ENCODE data around the gene ADAM15.
A peak's percentile ranks its signal among the peaks of the same experiment; 100 is the strongest.

The ADAM15 gene

DNA sequence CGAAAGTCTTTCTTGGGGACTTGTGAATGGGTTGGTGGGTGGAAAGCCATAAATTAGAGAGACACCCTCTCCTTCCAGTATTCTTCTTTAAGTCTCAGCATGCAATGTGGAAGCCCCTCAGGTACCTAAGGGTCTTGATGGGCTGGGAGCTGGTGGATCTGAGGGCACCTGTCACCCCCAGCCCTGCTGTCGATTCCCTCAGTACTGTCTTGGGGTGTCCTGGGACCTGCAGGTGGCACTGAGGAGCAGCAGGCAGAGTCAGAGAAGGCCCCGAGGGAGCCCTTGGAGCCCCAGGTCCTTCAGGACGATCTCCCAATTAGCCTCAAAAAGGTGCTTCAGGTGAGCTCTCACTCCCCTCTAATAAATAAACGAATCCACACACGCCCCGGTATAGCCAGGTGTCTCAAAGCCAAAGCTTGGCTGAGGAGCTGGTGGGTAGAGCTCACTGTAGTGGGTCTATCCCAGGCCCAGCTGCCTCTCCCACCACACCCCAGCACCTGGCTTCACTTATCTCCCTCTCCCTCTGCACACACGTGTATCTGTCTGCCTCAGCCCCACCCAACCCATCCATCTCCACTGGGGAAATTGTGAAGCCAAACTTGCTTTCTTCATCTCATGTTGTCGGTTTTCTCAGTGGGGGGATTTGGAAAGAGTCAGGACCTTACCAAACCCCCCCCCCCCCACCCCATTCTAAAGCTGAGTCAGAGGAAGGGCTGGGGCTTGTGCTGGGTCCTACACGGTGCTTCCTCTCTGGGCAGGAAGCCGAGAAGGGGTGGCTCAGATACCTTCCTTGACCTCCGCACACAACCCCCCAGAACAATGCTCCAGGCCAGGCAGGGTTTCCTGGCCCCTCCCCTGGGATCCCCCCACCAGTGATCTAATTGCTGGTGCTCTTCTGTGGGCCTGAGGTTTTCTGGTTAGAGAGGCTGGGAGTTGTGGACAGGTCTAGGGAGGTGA, 1.6 kb downstream of the ADAM15 start:
- no peak for DNase-seq

DNA sequence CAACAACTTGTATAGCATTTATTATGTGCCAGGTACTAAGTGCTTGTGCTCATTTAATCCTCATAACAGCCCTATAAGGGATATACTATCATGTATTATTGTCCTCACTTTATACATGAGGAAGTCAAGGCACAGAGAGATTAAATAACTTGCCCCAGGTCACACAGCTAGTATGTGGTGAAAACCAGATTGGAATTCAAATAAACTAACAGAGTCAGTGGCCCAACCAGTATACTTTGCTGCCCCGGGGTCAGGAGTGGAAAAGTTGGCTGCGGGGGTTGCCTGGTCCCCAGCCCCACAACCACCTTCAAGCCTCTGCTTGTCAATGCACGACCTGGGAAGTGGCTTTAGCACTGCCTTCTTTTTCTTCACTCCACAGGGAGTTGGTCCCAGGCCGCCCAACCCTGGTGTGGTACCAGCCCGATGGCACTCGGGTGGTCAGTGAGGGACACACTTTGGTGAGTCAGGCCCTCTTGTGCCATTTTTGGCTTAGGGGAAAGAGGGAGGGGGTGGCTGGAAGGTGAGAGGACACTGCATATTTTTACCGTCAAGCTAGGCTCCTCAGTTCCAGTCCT, 2.5 kb downstream of the ADAM15 start:
- DNase-seq: no peak

DNA sequence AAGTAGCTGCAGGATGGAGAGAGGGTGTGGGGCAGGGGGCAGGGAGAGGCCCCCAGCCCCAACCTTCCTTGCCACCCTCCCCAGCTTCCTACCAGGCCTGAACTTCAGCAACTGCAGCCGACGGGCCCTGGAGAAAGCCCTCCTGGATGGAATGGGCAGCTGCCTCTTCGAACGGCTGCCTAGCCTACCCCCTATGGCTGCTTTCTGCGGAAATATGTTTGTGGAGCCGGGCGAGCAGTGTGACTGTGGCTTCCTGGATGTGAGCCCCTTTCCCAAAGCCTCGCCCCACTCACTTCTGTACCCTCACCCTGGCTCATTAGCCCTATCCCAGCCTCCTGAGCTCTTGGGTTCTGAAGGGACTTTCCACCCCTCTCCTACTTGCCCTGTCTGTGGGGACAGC, 6.0 kb downstream of the ADAM15 start:
- no peak for DNase-seq

DNA sequence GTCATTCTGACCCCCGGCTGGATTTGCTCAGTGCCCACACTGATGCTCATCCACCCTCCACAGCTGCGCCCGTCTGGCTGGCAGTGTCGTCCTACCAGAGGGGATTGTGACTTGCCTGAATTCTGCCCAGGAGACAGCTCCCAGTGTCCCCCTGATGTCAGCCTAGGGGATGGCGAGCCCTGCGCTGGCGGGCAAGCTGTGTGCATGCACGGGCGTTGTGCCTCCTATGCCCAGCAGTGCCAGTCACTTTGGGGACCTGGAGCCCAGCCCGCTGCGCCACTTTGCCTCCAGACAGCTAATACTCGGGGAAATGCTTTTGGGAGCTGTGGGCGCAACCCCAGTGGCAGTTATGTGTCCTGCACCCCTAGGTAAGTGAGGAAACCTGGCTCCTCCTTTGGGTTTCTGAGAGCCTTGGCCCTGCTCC, 6.7 kb downstream of the ADAM15 start:
- DNase-seq: no peak

DNA sequence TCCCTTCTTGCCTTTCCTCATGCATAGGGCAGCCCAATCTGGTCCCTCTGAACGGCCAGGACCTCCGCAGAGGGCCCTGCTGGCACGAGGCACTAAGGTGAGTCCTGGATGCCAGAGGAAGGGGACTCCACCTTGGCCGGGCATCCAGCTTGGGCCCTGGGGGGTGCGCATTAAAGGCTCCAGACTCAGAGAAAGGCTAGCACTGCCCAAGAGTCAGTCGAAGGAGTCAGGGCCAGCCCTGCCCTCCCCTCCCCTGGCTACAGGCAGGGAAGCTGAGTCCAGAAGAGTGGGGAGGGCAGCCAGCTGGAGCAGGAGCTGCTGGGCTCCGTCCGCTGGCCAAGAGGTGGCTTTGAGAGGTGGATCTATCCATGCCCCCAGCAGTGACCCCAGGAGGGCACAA, 9.6 kb downstream of the ADAM15 start:
- DNase-seq: no peak

DNA sequence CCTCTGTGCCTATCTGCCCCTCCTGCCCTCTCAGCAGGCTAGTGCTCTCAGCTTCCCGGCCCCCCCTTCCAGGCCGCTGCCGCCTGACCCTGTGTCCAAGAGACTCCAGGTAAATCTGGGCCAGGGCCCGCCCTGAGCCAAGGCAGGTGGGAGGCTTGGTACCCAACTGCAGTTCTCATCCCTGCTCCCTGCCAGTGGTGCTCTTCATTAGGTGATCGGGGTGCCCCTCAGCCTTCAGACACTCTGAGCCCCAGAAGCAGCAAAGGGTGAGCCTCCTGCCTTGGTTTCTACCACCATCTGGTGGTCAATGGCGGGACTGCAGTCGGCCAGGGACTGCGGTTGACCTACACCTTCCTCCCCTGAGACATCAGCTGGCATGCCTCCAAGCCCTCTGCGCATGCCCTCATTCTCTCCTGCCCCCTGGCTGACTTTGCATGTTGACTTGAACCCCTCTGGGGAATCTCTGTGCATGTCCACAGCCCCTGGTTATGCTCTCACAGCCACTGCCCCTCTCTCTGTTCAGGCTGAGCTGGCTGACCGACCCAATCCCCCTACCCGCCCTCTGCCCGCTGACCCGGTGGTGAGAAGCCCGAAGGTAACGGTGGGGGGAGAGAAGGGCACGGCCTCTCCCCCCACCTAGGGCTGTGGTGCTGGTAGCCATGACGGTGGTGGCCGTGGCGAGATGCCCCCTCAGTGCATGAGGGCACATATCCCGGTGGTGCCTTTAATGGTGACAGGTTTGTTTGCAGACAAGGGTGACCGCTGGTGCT, 10.4 kb downstream of the ADAM15 start:
- DNase-seq: peak; percentile 36

DNA sequence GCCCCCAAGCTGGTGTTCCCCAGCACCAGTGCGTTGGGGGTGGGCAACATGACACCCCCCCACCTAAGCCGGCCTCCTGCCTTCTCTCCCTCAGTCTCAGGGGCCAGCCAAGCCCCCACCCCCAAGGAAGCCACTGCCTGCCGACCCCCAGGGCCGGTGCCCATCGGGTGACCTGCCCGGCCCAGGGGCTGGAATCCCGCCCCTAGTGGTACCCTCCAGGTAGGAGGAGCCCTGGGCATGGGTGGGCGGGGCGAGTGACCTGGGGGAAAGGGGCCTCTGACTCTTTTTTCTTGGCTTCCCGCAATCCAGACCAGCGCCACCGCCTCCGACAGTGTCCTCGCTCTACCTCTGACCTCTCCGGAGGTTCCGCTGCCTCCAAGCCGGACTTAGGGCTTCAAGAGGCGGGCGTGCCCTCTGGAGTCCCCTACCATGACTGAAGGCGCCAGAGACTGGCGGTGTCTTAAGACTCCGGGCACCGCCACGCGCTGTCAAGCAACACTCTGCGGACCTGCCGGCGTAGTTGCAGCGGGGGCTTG, 11.1 kb downstream of the ADAM15 start:
- no peak for DNase-seq

DNA sequence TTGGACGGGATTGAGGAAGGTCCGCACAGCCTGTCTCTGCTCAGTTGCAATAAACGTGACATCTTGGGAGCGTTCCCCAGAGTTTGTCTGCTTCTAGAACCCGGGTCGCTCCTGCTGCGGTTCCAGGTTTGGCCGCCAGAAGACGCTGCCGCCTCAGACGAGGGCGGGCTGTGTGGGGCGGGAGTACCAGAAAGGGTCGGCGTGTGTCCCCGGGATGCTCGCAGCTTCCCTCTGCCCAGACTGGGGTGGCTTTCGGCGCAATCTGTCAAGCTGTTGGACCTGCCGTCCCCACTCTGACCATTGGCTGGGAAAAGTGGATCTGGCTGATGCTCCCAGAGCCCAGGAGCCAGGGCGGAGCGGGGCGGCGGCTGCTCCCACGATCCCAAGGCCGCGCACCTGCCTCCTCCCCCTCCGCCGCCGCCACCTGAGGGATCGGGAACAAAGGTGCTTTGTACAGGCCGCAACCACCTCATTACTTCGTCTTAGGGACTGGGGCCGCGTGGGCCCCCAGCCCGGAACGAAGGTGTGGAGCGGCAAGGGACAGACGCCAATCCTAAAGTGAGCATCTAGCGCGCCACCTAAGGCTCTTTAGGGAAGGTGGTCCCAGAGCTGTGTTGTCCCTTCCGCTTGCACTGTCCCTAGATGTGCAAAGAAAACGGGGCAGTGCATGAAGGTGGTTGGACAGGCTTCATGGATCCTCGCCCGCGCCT, 11.7 kb downstream of the ADAM15 start:
- DNase-seq: peak; percentile 47

DNA sequence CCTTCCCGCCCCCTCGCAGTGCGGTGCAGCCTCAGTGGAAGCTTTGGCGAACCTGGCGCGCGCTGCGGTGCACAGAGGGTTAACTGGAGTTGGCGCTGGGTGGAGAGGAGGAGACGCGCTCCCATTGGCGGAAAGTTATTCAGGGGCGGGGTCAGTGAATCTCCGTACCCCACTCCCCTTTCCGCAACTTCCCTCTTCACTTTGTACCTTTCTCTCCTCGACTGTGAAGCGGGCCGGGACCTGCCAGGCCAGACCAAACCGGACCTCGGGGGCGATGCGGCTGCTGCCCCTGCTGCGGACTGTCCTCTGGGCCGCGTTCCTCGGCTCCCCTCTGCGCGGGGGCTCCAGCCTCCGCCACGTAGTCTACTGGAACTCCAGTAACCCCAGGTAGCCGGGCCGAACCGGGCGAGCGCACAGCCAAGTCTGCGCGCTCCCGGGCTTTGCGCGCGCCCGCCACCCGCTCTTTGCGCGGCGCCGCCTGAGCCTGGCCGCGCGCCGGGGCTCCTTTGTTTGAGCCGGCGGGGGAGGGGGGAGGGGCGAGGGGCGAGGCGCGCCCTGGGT, 12.5 kb downstream of the ADAM15 start, which contains the start of gene EFNA4:
Gene EFNA4 (plus strand): TSS at position 191 of the 561 bp plus-strand sequence. CDS start 84 bp downstream, at position 275.
- peak; percentile 66 for DNase-seq

DNA sequence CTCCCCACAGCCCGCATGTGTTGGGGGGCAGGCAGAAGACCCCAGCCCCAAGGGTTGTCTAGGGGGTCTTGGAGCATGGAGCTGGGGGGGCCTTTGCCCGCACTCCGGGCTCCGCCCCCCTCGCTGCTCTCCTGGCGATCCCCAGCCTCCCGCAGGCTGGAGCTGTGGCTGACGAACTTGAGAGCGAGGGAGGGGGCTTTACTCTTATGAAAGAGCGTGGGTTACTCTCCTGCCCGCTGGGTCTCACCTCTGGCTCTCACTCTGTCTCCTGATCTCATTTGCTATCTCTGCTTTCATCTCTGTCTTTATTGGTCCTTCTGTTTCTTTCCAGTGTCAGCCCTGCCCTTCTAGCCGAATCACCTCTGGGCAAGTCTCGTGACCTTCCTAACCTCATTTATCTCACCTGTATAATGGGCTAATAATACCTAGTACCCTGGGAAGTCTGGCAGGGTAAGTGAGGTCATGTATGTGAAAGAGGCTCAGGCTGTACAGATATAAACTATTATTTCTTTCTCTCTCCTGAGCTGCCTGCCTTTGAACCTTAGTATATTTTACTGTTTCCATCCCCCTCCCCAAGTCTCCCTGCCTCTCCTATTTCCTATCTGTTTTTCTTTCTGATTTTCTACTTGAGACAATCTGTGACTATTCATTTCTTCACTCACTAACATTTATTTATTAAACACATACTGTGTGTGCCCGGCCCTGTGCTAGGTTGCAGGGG, 13.2 kb downstream of the ADAM15 start:
- no peak for DNase-seq

DNA sequence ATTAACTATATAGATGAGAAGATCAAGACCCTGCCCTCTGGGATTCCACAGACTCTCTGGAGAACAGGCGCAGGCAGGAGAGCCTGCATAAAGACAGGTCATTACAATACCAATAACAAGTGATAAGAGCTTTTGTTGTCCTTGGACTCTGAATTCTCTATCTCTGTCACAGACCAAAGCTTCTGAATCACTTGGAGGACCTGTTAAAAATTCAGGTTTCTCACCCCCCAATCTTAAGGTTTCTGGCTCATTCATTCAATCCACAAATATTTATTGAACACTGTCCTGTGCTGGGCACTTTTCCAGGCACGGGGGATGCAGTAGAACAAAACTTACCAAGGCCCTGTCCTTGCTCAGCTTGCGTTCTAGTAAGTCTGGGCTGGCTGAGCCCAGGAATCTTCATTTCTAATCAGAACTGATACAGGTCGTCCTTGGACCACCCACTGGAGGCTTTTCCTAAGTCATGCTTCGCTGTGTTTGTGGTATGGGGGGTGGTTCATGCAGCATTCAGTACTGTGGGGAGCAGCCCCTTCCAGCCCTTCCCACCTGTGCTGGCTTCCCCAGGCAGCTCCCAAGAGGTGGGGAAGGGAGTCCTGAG, 13.8 kb downstream of the ADAM15 start:
- no peak for DNase-seq

DNA sequence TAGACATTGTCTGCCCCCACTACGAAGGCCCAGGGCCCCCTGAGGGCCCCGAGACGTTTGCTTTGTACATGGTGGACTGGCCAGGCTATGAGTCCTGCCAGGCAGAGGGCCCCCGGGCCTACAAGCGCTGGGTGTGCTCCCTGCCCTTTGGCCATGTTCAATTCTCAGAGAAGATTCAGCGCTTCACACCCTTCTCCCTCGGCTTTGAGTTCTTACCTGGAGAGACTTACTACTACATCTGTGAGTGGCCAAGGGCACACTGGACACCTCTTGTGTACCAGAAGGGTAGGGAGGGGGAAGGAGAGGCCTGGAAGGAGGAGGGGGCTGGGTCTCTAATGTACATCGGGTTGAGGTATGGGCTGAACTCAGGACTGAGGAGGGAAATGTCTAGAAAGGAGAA, 15.7 kb downstream of the ADAM15 start:
- no peak for DNase-seq

DNA sequence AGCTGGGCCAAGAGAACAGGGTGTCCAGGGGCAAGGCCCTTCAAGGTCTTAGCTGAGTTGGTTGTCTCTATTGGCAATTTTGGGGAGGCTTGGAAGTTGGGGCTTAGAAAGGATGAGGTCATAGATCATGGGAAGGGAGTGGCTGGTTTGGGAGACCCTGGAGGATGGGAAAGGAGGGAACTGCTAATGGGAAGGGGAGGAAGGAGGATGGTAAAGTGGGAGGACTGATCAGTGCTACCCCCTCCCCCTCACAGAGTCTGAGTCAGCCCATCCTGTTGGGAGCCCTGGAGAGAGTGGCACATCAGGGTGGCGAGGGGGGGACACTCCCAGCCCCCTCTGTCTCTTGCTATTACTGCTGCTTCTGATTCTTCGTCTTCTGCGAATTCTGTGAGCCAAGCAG, 17.5 kb downstream of the ADAM15 start:
- no peak for DNase-seq

DNA sequence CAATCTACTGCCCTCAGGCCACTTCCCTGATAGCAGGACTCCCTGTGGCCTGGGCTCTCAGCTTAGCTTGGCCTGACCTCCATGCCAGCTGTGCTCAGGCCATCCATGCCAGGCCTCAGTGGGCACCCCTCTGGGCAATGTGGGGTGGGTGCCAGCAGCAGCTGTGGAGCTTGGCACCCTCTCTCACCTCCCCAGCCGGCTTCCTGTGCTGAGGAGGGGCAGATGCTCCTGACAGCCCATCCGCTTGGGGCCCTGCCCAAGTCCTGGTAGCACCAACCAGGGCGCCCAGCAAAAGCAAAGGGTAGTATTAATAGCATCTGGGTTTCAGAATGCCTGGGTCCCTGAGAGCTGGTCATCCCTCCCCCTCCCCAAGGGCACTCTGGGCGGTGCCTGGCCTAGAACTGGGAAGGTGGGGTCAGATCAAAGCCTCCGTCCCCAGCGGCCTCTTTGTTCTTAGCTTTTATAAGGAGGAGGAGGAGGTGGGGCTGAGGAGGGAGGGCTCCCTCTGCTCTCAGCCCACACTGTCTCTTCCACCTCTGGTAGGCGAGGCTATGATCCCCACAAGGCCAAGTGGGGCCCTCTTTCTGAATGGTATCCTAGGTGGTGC, 18.5 kb downstream of the ADAM15 start:
- DNase-seq: no peak

DNA sequence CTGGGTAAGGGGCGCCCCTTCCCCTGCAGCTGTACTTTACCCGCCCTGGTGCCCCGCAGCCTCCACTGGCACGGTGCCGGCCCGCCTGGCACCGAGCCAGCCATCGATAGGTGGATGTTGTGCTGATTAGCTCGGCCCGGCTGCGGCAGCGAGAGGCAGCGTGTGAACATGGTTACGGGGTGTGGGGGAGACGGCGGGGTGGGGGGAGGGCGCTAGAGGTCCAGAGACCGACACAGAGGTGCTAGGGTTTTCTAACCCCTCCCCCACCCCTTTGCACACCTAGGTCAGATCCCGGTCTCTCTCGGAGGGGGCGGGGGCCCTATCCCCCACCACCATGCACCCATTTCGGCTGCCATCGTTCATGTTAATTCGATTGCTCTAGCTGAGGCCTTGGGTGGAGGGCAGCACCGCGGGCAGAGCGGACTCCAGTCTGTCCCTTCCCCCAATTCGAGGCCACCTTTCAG, 19.1 kb downstream of the ADAM15 start:
- no peak for DNase-seq

DNA sequence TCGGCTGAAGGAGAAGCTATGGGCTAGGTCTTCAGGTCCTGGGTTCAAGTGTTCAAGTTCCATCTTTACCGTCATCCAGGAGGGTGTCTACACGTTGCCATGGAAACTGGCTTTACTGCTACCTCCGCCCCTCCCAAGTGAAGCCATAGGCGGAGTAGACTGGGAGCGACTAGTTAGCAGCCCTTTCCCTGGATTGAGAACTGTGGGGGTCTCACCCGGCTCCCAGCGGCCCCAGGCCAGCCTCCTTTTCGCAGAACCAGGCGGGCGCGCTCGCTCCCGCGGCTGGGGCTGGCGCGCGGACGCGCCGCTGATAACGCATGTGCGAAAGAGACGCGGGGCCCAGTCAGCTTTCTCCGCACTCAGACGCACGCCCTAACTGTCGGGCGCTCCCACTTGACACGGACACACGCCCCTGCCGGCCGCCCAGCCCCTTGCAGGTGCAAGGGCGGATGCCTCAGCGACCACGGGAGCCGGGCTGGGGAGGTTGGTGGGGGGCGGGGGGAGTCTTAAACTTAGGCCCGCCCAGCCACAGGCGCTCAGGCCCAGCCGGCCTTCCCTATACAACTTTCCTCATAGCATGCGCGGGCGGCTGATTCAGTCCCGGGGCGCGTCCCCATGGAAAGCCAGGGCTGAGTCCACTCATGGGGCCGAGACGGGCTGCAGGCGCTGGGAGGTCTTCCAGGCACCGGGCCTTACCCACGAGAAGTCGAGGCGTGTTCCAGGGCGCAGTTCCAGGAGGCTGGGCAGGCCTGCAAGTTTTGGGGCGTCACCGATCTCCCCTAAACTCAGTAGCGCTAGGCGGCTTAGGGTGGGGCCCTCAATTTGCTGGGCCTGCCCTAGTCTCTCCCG, 19.8 kb downstream of the ADAM15 start:
- no peak for DNase-seq

DNA sequence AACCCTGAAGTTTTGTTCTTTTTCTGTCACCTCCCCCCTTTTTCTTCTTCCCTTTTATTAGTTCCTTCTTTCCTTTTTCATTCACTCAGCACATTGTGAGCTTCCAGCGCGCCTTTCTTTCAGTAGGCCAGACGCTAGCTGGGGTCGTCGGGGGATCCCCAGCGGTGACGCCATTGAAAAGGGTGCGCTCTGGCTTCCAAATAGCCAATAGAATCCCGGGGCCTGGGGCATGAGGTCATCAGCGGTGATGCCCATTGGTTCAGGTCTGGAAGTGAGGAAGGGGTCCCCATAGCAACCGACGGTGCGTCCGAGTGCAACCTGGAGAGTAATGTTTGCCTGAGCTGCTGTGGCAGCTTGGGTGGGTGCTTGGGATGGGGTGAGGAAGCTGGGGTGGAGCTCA, 20.6 kb downstream of the ADAM15 start:
- no peak for DNase-seq

DNA sequence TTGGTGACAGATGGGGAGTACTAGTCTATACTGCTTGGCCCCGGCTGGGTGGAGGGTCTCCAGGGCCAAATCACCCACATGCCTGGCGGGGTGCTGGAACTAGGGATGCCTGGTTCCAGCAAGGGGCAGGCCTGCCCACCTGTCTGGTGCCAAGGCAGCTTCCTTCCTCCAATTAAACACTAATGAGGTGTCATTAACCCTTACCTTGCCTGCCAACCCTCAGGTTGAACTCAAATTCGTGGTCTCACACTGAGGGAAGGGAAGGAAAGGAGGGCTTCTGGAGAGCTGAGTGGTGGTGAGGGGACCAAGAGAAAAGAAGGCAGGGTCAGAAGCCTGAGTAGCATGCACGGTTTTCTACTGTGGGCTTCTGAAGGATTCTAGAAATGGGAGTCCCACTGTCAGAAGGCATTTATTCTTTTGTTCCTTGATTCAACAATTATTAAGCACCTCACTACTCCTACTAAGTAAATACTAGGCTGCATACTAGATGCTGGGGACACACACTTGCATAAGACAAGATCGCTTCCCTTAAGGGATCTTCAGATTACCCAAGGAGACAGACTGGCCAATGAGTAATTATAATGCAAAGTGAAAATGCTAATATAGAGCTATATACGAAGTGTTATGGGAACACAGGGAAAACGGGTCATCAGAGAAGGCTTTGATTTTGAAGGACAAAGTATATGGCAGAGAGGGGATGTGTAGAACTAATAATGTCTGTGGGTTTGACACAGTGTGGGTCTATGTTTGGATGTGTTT, 21.6 kb downstream of the ADAM15 start:
- DNase-seq: no peak

Measured in DMS 273 treated with DMSO at 0.1 percent for 48 hours (cell line).